Measurements from ENCODE around the gene HPCAL1. TPM values are rescaled to one million over a fixed set of nuclear protein-coding genes. Genes with fewer than 3 reads are reported as not detected.

Gene HPCAL1
- total and polyA plus RNA-seq, 10 of the 15 experiments (the other 5 are each of a cell fraction or from before 2014, with no cell fraction given), result 0.40 to 12.8 (median 7.9) TPM

DNA sequence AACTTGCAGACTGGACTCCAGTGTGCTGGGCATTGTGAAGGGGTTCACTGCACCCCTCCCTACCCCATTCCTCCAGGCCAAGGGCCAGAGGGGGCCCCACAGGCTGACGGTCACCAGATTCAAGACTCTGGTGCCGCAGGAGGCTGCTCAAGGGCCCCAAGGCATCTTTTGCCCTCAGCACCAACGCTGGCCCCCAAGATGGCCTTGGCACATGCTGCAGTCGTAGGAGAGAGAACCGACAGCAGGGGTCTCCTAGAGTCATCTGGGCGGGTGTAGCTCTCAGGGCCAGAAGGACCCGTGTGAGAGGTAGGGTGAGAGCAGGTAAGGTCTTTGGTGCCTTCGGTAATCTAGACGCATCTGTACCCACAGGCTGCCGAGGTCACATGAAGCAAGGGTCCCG, 164.1 kb downstream of the HPCAL1 start:
- RAD21 ChIA-PET (ENCODE audit: unreplicated experiment), result no interaction called here
- CTCF ChIA-PET, result no interaction called here
- BruUV-seq (replicated peaks), result no TSS peak
- TF ChIP-seq ATF3 (IDR thresholded peaks at IDR 0.05; ENCODE audit: borderline replicate concordance, extremely low read depth, low read depth, low read length) (no peak), CHD2 (IDR thresholded peaks at IDR 0.05; ENCODE audit: borderline replicate concordance, low read depth, low read length) (no peak), ZBED1 (IDR thresholded peaks at IDR 0.05; ENCODE audit: borderline replicate concordance) (no peak), RAD51 (IDR thresholded peaks at IDR 0.05) (no peak), SPI1 (IDR thresholded peaks at IDR 0.05; ENCODE audit: borderline replicate concordance, insufficient read depth, low read depth, low read length) (no peak), TBL1XR1 (IDR thresholded peaks at IDR 0.05; ENCODE audit: low read depth, low read length) (no peak), NFXL1 (IDR thresholded peaks at IDR 0.05; ENCODE audit: borderline replicate concordance) (no peak), YY1 (IDR thresholded peaks at IDR 0.05; ENCODE audit: low read depth, low read length) (no peak), SMC3 (IDR thresholded peaks at IDR 0.05; ENCODE audit: borderline replicate concordance, low read length) (no peak), CREB1 (IDR thresholded peaks at IDR 0.05; ENCODE audit: low read depth) (no peak), BHLHE40 (IDR thresholded peaks at IDR 0.05; ENCODE audit: borderline replicate concordance in 1 of 2, low read depth in 2 of 2, low read length in 1 of 2) (no peak), ZNF274 (IDR thresholded peaks at IDR 0.05; ENCODE audit: insufficient read depth, insufficient read length) (no peak), EGR1 (IDR thresholded peaks at IDR 0.05; ENCODE audit: borderline replicate concordance in 1 of 2, low read depth in 2 of 2, low read length in 2 of 2) (no peak), TAF1 (IDR thresholded peaks at IDR 0.05; ENCODE audit: borderline replicate concordance, low read depth, low read length) (no peak), JUND (IDR thresholded peaks at IDR 0.05; ENCODE audit: low read depth, low read length) (no peak), MEF2B (IDR thresholded peaks at IDR 0.05; ENCODE audit: partially characterized antibody, poor library complexity, severe bottlenecking) (no peak)
- TF ChIP-seq, protein P1, sequence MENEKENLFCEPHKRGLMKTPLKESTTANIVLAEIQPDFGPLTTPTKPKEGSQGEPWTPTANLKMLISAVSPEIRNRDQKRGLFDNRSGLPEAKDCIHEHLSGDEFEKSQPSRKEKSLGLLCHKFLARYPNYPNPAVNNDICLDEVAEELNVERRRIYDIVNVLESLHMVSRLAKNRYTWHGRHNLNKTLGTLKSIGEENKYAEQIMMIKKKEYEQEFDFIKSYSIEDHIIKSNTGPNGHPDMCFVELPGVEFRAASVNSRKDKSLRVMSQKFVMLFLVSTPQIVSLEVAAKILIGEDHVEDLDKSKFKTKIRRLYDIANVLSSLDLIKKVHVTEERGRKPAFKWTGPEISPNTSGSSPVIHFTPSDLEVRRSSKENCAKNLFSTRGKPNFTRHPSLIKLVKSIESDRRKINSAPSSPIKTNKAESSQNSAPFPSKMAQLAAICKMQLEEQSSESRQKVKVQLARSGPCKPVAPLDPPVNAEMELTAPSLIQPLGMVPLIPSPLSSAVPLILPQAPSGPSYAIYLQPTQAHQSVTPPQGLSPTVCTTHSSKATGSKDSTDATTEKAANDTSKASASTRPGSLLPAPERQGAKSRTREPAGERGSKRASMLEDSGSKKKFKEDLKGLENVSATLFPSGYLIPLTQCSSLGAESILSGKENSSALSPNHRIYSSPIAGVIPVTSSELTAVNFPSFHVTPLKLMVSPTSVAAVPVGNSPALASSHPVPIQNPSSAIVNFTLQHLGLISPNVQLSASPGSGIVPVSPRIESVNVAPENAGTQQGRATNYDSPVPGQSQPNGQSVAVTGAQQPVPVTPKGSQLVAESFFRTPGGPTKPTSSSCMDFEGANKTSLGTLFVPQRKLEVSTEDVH (IDR thresholded peaks at IDR 0.05; ENCODE audit: low read depth, partially characterized antibody), result no peak
- TF ChIP-seq, protein P2, sequence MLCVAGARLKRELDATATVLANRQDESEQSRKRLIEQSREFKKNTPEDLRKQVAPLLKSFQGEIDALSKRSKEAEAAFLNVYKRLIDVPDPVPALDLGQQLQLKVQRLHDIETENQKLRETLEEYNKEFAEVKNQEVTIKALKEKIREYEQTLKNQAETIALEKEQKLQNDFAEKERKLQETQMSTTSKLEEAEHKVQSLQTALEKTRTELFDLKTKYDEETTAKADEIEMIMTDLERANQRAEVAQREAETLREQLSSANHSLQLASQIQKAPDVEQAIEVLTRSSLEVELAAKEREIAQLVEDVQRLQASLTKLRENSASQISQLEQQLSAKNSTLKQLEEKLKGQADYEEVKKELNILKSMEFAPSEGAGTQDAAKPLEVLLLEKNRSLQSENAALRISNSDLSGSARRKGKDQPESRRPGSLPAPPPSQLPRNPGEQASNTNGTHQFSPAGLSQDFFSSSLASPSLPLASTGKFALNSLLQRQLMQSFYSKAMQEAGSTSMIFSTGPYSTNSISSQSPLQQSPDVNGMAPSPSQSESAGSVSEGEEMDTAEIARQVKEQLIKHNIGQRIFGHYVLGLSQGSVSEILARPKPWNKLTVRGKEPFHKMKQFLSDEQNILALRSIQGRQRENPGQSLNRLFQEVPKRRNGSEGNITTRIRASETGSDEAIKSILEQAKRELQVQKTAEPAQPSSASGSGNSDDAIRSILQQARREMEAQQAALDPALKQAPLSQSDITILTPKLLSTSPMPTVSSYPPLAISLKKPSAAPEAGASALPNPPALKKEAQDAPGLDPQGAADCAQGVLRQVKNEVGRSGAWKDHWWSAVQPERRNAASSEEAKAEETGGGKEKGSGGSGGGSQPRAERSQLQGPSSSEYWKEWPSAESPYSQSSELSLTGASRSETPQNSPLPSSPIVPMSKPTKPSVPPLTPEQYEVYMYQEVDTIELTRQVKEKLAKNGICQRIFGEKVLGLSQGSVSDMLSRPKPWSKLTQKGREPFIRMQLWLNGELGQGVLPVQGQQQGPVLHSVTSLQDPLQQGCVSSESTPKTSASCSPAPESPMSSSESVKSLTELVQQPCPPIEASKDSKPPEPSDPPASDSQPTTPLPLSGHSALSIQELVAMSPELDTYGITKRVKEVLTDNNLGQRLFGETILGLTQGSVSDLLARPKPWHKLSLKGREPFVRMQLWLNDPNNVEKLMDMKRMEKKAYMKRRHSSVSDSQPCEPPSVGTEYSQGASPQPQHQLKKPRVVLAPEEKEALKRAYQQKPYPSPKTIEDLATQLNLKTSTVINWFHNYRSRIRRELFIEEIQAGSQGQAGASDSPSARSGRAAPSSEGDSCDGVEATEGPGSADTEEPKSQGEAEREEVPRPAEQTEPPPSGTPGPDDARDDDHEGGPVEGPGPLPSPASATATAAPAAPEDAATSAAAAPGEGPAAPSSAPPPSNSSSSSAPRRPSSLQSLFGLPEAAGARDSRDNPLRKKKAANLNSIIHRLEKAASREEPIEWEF (IDR thresholded peaks at IDR 0.05; ENCODE audit: insufficient replicate concordance, low read depth, low read length), result no peak

More for the DNA sequence above, 164.1 kb downstream of the HPCAL1 start:
- Histone ChIP-seq H3K4me1 (ENCODE audit: control insufficient read depth, insufficient read depth, low read length) (no peaks in the 10 kb centered on the region), H3K27me3 (replicated peaks in 1 of 2; ENCODE audit: control insufficient read depth in 2 of 2, insufficient read depth in 2 of 2, low read length in 1 of 2) (no peaks in the 10 kb centered on the region; a peak in 1 of 4 replicates), H3K9ac (ENCODE audit: control insufficient read depth, insufficient read depth, low read length) (no peak overlapping the region), H4K20me1 (ENCODE audit: control insufficient read depth, insufficient read depth) (no peaks in the 10 kb centered on the region), H3K4me3 (no peak overlapping the region), H3K36me3 (ENCODE audit: control insufficient read depth in 2 of 2, insufficient read depth in 2 of 2, low read length in 1 of 2) (no peaks in the 10 kb centered on the region), H3K79me2 (ENCODE audit: control insufficient read depth, insufficient read depth, low read length) (no peaks in the 10 kb centered on the region), H3K4me2 (ENCODE audit: control insufficient read depth, insufficient read depth) (no peak overlapping the region), H2AFZ (ENCODE audit: control insufficient read depth, low read depth, low read length) (no peak overlapping the region), H3K9me3 (replicated peaks; ENCODE audit: control insufficient read depth, insufficient read depth, low read length) (no peaks in the 10 kb centered on the region), H3K27ac (ENCODE audit: control insufficient read depth, insufficient read depth) (no peak overlapping the region)
- POLR2A ChIA-PET, result no interaction called here
- intact Hi-C loops (cut with micrococcal nuclease; ENCODE audit: unreplicated experiment) (no loop called here), in situ Hi-C loops (cut with MboI) (no loop called here)
- no peak for ATAC-seq
- WGBS (ENCODE audit: insufficient coverage, insufficient replicate concordance, low lambda C conversion rate, missing lambda C conversion rate), result 34% methylated on average over 11 of the region's 11 CpGs
- DNase-seq (ENCODE audit: low read depth, low spot score), result no peak
- SMC1A ChIA-PET (ENCODE audit: uncharacterized antibody, unreplicated experiment), result no interaction called here
- FAIRE-seq, result no peak
